GM12878 (cell line): ENCODE measurements around the gene SEMA5A. TPM values are rescaled to one million over a fixed set of nuclear protein-coding genes. Genes with fewer than 3 reads are reported as not detected.

Experiments used
- ATAC-seq: fragments of 200-7000 bp; cut with Tn5 transposase; 3 replicates; pipeline ENCODE4 v1.9.1; 2020; ENCODE audit warnings: mild to moderate bottlenecking, moderate library complexity
- BruUV-seq: library from RNA; stranded (reverse); fragments of 400-500 nt; replicated peaks from 2 replicates; lab custom pipeline; 2021; lab: Mats Ljungman, UMichigan
- CTCF ChIA-PET: fragments of 300-600 bp; sonication (Branson Sonifier 250); formaldehyde crosslinking; extraction: SDS; loops from one replicate; lab custom pipeline; 2021; ENCODE audit warnings: inconsistent platforms; lab: Yijun Ruan, JAX
- POLR2A ChIA-PET: fragments of 350-600 bp; formaldehyde crosslinking; extraction: SDS; loops from one replicate; lab custom pipeline; 2021; ENCODE audit warnings: inconsistent platforms; lab: Charles Lee
- RAD21 ChIA-PET: fragments of 300-600 bp; sonication (Branson Sonifier 250); formaldehyde crosslinking; loops from one replicate; lab custom pipeline; 2023; ENCODE audit warnings: antibody characterized with exemption; ENCODE audit not compliant: unreplicated experiment; lab: Charles Lee
- SMC1A ChIA-PET: fragments of 300-600 bp; sonication (Branson Sonifier 250); formaldehyde crosslinking; loops from one replicate; lab custom pipeline; 2023; ENCODE audit not compliant: unreplicated experiment, uncharacterized antibody; lab: Charles Lee
- DNase-seq: peaks from one replicate; pipeline ENCODE4 v3.0.0-alpha.2; 2011; ENCODE audit warnings: low read depth, low spot score
- FAIRE-seq: peaks from 3 replicates; lab custom pipeline; 2011; peaks lifted over from hg19 to GRCh38; lab: Jason Lieb, UNC
- H2AFZ ChIP-seq: 2 replicates; pipeline ENCODE4 v1.6.0; 2011; ENCODE audit warnings: low read depth, low read length, control low read depth; ENCODE audit not compliant: control insufficient read depth
- H3K27ac ChIP-seq: 2 replicates; pipeline ENCODE4 v1.5.1; 2011; ENCODE audit warnings: control low read depth; ENCODE audit not compliant: control insufficient read depth, insufficient read depth
- H3K27me3 ChIP-seq, 2 experiments: replicated peaks in 1 of 2; 2 replicates each; pipeline versions ENCODE4 v1.6.0 to v1.6.1; 2011; ENCODE audit warnings: low read length in 1 of 2; ENCODE audit not compliant: control insufficient read depth in 2 of 2, insufficient read depth in 2 of 2
- H3K36me3 ChIP-seq, 2 experiments: 2 replicates each; pipeline ENCODE4 v1.5.1; 2011; ENCODE audit warnings: low read length in 1 of 2; ENCODE audit not compliant: control insufficient read depth in 2 of 2, insufficient read depth in 2 of 2
- H3K4me1 ChIP-seq: 2 replicates; pipeline ENCODE4 v1.6.1; 2011; ENCODE audit warnings: mild to moderate bottlenecking, low read length, moderate library complexity, mixed read lengths; ENCODE audit not compliant: control insufficient read depth, insufficient read depth
- H3K4me2 ChIP-seq: 2 replicates; pipeline ENCODE4 v1.6.0; 2011; ENCODE audit warnings: control low read depth; ENCODE audit not compliant: control insufficient read depth, insufficient read depth
- H3K4me3 ChIP-seq: fragments of 200-600 bp; sonication (generic); 2 replicates; pipeline ENCODE4 v1.5.1; 2016
- H3K79me2 ChIP-seq: 2 replicates; pipeline ENCODE4 v1.6.0; 2011; ENCODE audit warnings: low read length; ENCODE audit not compliant: control insufficient read depth, insufficient read depth
- H3K9ac ChIP-seq: 2 replicates; pipeline ENCODE4 v1.8.0; 2011; ENCODE audit warnings: low read length, control low read depth, mixed read lengths; ENCODE audit not compliant: control insufficient read depth, insufficient read depth
- H3K9me3 ChIP-seq: replicated peaks from 3 replicates; pipeline ENCODE4 v1.5.1; 2011; ENCODE audit warnings: mild to moderate bottlenecking, low read length; ENCODE audit not compliant: control insufficient read depth, insufficient read depth
- H4K20me1 ChIP-seq: 2 replicates; pipeline ENCODE4 v1.6.0; 2011; ENCODE audit not compliant: control insufficient read depth, insufficient read depth
- BRCA1 ChIP-seq: IDR thresholded peaks from 2 replicates; pipeline ENCODE4 v1.6.1; 2011; ENCODE audit warnings: low read depth, low read length, improper control_type of control experiment
- CEBPB ChIP-seq, 2 experiments: fragments of 150-350 bp in 1 of 2; IDR thresholded peaks; 2 replicates each; pipeline ENCODE4 v1.6.1; 2012 to 2014; ENCODE audit warnings: low read depth in 2 of 2, low read length in 2 of 2, borderline replicate concordance in 1 of 2, inconsistent platforms in 1 of 2
- CREB1 ChIP-seq: IDR thresholded peaks from 2 replicates; pipeline ENCODE4 v1.6.1; 2012; ENCODE audit warnings: low read depth, mild to moderate bottlenecking, inconsistent platforms
- EP300 ChIP-seq, 2 experiments: fragments of 150-350 bp in 1 of 2; IDR thresholded peaks; 2 replicates each; pipeline ENCODE4 v1.6.1; 2011 to 2012; ENCODE audit warnings: low read depth in 2 of 2, low read length in 2 of 2, borderline replicate concordance in 1 of 2, improper control_type of control experiment in 1 of 2, inconsistent platforms in 1 of 2; ENCODE audit not compliant: control insufficient read depth in 1 of 2
- NFYB ChIP-seq: IDR thresholded peaks from 2 replicates; pipeline ENCODE4 v1.6.1; 2011; ENCODE audit warnings: low read depth, mild to moderate bottlenecking, low read length, improper control_type of control experiment, moderate library complexity; ENCODE audit not compliant: insufficient read depth
- RELA ChIP-seq: fragments of 450-650 bp; IDR thresholded peaks from 2 replicates; pipeline ENCODE4 v1.8.0; 2014; ENCODE audit warnings: borderline replicate concordance; ENCODE audit not compliant: partially characterized antibody
- SMAD1 ChIP-seq: fragments of 450-650 bp; IDR thresholded peaks from 2 replicates; pipeline ENCODE4 v1.6.1; 2018; ENCODE audit warnings: mild to moderate bottlenecking, low read depth; ENCODE audit not compliant: partially characterized antibody
- SMARCA5 ChIP-seq: fragments of 450-650 bp; IDR thresholded peaks from 2 replicates; pipeline ENCODE4 v1.6.1; 2017; ENCODE audit warnings: mild to moderate bottlenecking
- ZNF274 ChIP-seq: IDR thresholded peaks from one replicate; pipeline ENCODE4 v1.8.0; 2011; ENCODE audit not compliant: insufficient read length, insufficient read depth
- WGBS: methylation state at CpG from one replicate; pipeline ENCODE4 v1.1.6; 2016; ENCODE audit warnings: low lambda C conversion rate; ENCODE audit not compliant: insufficient replicate concordance, insufficient coverage; ENCODE audit errors: missing lambda C conversion rate; 5-methylcytosine and 5-hydroxymethylcytosine counted together
- in situ Hi-C: fragments of 300-500 bp; cut with MboI; formaldehyde crosslinking; loops from 9 replicates; pipeline ENCODE4 v1.14.3; 2018; ENCODE audit warnings: mixed read lengths
- intact Hi-C: fragments of 100-400 bp; cut with micrococcal nuclease; formaldehyde crosslinking; loops from one replicate; pipeline ENCODE4 v1.14.2; 2022; ENCODE audit not compliant: unreplicated experiment
- polyA plus RNA-seq, 11 experiments: library from polyadenylated mRNA; depleted of rRNA in 4 of 11; unstranded in 6 of 11; stranded (reverse) in 5 of 11; fragments of >200 nt; fragmentation: Nextera tagmentation in 4 of 11; fragmentation: Illumina TruSeq in 1 of 11; extraction: Ambion mirVana in 4 of 11; extraction: Trizol in 1 of 11; gene quantifications; 1 replicate in 1 of 11; 2 replicates in 10 of 11; pipeline versions ENCODE4 v1.2.1 to v1.2.3, GENCODE V29; 2011 to 2016; ENCODE audit warnings: inconsistent platforms in 2 of 11, missing spikeins in 2 of 11, low read depth in 1 of 11
- total RNA-seq, 4 experiments: library from RNA; depleted of rRNA in 3 of 4; stranded (reverse); fragments of >200 nt in 3 of 4; fragmentation: Illumina TruSeq in 1 of 4; extraction: Trizol in 1 of 4; gene quantifications; 2 replicates each; pipeline versions ENCODE4 v1.2.1 to v1.2.3, GENCODE V29; 2013 to 2021
- TF ChIP-seq, protein P1 (sequence below): IDR thresholded peaks from 2 replicates; pipeline ENCODE4 v1.6.1; 2012; ENCODE audit warnings: low read depth, low read length, improper control_type of control experiment
- TF ChIP-seq, protein P2 (sequence below): fragments of 450-650 bp; formaldehyde crosslinking; IDR thresholded peaks from 2 replicates; pipeline ENCODE4 v1.5.0; 2022; ENCODE audit warnings: mild to moderate bottlenecking, missing genetic modification characterization
- TF ChIP-seq, protein P3 (sequence below), 3 experiments: IDR thresholded peaks in 2 of 3; conservative IDR thresholded peaks in 1 of 3; 2 replicates each; pipeline ENCODE4 v1.5.1; 2011; ENCODE audit warnings: low read depth in 3 of 3, low read length in 3 of 3, mild to moderate bottlenecking in 3 of 3, control low read depth in 2 of 3, moderate library complexity in 2 of 3, inconsistent platforms in 1 of 3, mixed read lengths in 1 of 3; ENCODE audit not compliant: control insufficient read depth in 2 of 3, insufficient read depth in 1 of 3; ENCODE audit errors: extremely low read depth in 1 of 3

Gene SEMA5A
- total and polyA plus RNA-seq, 10 of the 15 experiments (the other 5 are each of a cell fraction or from before 2014, with no cell fraction given), result 0.03 to 2.4 (median 0.09) TPM; not detected in 1

- RAD21 ChIA-PET, result no interaction called here
- CTCF ChIA-PET, result no interaction called here
- SMC1A ChIA-PET, result no interaction called here
Measured at GRCh38 chr5:9348401-9348996, 197.4 kb downstream of the SEMA5A start.

More at GRCh38 chr5:9348401-9348996, 197.4 kb downstream of the SEMA5A start:
- no peak for DNase-seq
- no peak for ATAC-seq
- intact Hi-C loops, result no loop called here
- WGBS, result 21% methylated on average over 5 of the region's 5 CpGs
- Histone ChIP-seq H3K36me3 (no peaks in the 10 kb centered on the region), H3K4me2 (no peak overlapping the region), H4K20me1 (no peaks in the 10 kb centered on the region), H3K79me2 (no peaks in the 10 kb centered on the region), H3K4me1 (no peaks in the 10 kb centered on the region), H3K27me3 (no peaks in the 10 kb centered on the region; a peak in 1 of 4 replicates), H3K9me3 (no peaks in the 10 kb centered on the region; the same call in 2 of the 3 replicates), H3K27ac (no peak overlapping the region), H3K4me3 (no peak overlapping the region), H3K9ac (no peak overlapping the region), H2AFZ (no peak overlapping the region)
- TF ChIP-seq SMARCA5, result no peak
- TF ChIP-seq, protein P1, sequence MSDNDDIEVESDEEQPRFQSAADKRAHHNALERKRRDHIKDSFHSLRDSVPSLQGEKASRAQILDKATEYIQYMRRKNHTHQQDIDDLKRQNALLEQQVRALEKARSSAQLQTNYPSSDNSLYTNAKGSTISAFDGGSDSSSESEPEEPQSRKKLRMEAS, result no peak
- TF ChIP-seq, protein P2, sequence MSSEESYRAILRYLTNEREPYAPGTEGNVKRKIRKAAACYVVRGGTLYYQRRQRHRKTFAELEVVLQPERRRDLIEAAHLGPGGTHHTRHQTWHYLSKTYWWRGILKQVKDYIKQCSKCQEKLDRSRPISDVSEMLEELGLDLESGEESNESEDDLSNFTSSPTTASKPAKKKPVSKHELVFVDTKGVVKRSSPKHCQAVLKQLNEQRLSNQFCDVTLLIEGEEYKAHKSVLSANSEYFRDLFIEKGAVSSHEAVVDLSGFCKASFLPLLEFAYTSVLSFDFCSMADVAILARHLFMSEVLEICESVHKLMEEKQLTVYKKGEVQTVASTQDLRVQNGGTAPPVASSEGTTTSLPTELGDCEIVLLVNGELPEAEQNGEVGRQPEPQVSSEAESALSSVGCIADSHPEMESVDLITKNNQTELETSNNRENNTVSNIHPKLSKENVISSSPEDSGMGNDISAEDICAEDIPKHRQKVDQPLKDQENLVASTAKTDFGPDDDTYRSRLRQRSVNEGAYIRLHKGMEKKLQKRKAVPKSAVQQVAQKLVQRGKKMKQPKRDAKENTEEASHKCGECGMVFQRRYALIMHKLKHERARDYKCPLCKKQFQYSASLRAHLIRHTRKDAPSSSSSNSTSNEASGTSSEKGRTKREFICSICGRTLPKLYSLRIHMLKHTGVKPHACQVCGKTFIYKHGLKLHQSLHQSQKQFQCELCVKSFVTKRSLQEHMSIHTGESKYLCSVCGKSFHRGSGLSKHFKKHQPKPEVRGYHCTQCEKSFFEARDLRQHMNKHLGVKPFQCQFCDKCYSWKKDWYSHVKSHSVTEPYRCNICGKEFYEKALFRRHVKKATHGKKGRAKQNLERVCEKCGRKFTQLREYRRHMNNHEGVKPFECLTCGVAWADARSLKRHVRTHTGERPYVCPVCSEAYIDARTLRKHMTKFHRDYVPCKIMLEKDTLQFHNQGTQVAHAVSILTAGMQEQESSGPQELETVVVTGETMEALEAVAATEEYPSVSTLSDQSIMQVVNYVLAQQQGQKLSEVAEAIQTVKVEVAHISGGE (CRISPR knock-in tag), result no peak
- TF ChIP-seq BRCA1, result no peak
- no peak for TF ChIP-seq RELA
- no peak for TF ChIP-seq ZNF274
- no peak for TF ChIP-seq NFYB
- TF ChIP-seq, protein P3, sequence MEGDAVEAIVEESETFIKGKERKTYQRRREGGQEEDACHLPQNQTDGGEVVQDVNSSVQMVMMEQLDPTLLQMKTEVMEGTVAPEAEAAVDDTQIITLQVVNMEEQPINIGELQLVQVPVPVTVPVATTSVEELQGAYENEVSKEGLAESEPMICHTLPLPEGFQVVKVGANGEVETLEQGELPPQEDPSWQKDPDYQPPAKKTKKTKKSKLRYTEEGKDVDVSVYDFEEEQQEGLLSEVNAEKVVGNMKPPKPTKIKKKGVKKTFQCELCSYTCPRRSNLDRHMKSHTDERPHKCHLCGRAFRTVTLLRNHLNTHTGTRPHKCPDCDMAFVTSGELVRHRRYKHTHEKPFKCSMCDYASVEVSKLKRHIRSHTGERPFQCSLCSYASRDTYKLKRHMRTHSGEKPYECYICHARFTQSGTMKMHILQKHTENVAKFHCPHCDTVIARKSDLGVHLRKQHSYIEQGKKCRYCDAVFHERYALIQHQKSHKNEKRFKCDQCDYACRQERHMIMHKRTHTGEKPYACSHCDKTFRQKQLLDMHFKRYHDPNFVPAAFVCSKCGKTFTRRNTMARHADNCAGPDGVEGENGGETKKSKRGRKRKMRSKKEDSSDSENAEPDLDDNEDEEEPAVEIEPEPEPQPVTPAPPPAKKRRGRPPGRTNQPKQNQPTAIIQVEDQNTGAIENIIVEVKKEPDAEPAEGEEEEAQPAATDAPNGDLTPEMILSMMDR (IDR thresholded peaks at IDR 0.05 in 2 of 3, conservative IDR thresholded peaks at IDR 0.05 in 1 of 3; ENCODE audit: control insufficient read depth in 2 of 3, extremely low read depth in 1 of 3, insufficient read depth in 1 of 3, low read depth in 3 of 3, low read length in 3 of 3), result no peak
- TF ChIP-seq EP300 (IDR thresholded peaks at IDR 0.05; ENCODE audit: borderline replicate concordance in 1 of 2, control insufficient read depth in 1 of 2, low read depth in 2 of 2, low read length in 2 of 2), result no peak
- TF ChIP-seq CEBPB (IDR thresholded peaks at IDR 0.05; ENCODE audit: borderline replicate concordance in 1 of 2, low read depth in 2 of 2, low read length in 2 of 2), result no peak
- no peak for TF ChIP-seq SMAD1
- no peak for TF ChIP-seq CREB1
- no peak for FAIRE-seq
- in situ Hi-C loops, result no loop called here
- no TSS peak for BruUV-seq
- POLR2A ChIA-PET, result no interaction called here
